GM12865 (cell line): ENCODE measurements around the gene RALGAPA1.
A peak's percentile ranks its signal among the peaks of the same experiment; 100 is the strongest.

Experiments used
- DNase-seq: peaks from one replicate; pipeline ENCODE4 v3.0.0; 2010; ENCODE audit warnings: low read depth
- H3K4me3 ChIP-seq: 2 replicates; pipeline ENCODE4 v1.5.1; 2011; ENCODE audit warnings: mild to moderate bottlenecking, low read depth, low read length, control low read depth
- CTCF ChIP-seq: IDR thresholded peaks from 2 replicates; pipeline ENCODE4 v1.5.1; 2011; ENCODE audit warnings: low read length, control low read depth, low read depth, inconsistent platforms; ENCODE audit not compliant: insufficient read depth; ENCODE audit errors: missing control alignments

Gene RALGAPA1

DNA sequence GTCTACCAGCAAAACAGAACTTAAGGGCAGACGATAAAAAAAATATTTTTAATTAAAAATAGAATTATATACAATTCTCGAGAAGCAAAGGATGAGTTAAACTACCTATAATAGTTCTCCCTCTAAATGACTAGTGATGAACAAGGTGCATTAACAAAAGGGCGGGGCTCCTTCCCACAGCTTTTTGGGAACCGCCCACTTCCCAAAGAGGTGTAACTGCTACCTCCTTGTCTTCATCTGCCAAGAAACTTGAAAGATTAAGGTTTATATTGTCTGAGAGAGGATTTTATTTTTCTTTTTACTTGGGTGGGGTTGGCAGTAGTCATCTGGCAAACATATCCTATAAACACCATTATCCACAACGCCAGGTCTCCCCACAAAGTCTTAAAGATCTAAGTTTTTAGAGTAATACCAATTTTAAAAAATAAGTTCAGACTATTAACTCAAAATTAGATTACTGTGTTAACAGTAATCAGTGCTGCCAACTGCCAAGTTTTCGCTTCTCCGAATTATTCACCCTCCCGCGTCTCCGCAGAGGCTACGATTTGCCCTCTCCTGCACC, 938 bp downstream of the RALGAPA1 start:
- peak; percentile 41 for DNase-seq
- TF ChIP-seq CTCF = no peak
- peak overlapping the region; percentile 79 for H3K4me3 ChIP-seq

GRCh38 chr14:35807131-35807961, 1.7 kb downstream of the RALGAPA1 start:
- TF ChIP-seq CTCF = no peak
- DNase-seq = no peak
- H3K4me3 ChIP-seq = peak overlapping the region; percentile 79

DNA sequence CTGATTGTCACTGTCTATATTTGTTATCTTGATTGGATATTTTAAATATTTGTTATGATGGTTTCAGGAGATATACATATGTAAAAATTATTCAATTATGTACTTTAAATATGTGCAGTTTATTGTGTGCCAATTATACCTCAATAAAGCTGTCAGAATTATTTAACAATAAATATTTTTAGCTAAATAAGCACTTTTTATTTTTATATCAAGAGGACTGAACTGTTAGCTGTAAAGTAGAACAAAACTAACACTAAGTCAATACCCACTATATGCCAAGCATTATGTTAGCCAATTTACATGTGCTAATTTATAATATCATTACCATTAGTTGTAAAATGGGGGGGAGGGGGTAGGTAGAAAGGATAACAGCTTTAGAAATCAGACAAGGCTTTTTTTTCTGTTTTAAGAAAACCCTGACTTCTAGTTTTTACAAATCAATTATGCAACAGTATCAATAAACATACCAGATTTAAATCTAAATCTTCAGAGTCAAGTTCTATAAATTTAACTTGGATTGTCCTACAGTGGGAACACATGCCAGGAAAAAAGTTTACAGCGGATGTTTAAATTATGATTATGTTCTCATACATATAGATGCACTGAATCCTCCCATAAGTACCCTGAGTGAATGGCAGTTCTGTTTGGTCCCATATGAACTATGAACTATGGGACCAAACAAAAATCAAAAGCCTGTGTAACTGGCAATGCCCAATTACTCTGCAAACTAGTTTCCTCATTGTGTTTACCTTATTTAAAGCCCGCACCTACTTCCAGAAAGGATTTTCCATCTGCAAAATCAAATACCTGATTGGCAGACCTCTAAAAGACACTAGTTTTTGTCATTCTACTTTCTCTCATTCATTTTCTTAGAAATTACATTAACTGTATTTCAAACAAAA, 2.8 kb downstream of the RALGAPA1 start:
- no peak overlapping the region for H3K4me3 ChIP-seq
- no peak for DNase-seq
- no peak for TF ChIP-seq CTCF

DNA sequence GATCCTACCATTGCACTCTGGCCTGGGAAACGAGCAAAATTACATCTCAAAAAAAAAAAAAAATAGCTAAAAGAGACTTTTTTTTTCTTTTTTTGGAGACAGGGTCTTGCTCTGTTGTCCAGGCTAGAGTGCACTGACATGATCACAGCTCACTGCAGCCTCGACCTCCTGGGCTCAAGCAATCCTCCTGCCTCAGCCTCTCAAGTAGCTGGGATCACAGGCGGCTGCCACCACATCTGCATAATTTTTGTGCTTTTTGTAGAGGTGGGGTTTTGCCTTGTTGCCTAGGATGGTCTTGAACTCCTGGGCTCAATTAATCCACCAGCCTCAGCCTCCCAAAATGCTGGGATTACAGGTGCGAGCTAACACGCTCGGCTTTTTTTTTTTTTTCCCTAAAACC, 11.3 kb downstream of the RALGAPA1 start:
- TF ChIP-seq CTCF = no peak
- DNase-seq = no peak
- no peak overlapping the region for H3K4me3 ChIP-seq

DNA sequence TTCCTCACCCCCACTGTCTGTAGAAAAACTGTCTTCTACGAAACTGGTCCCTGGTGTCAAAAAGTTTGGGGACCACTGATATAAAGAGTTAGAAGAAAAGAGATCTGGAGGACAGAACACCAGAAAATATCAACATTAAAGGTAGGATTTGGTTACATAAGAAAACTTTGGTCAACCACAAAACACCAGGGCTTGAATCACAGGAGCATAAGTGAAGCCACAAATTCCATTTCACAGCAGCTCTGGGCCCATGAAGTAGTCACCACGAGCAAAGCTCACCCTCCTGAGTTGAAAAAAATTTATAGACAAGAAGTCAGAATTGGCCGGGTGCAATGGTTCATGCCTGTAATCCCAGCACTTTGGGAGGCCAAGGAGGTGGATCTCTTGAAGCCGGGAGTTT, 19.4 kb downstream of the RALGAPA1 start:
- TF ChIP-seq CTCF = no peak
- no peak overlapping the region for H3K4me3 ChIP-seq
- DNase-seq = peak; percentile 5

DNA sequence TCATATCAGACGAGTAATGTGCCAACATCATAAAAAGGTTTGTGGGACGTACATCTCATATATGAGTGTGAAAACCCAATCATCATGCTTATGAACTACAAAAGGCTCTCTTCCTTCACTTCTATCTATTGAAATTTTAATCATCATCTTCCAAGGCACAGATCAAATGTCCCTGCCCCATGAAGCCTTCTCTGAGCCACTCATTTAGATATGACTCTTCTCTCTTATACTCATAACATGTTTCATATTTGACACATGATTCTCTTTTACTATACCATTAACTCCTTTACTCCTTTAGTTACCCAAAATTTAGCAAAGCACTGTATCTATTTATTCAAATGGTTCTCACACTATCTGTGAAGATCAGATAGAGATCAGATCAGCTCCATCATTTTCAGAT, 22.2 kb downstream of the RALGAPA1 start:
- no peak for TF ChIP-seq CTCF
- no peak for DNase-seq
- H3K4me3 ChIP-seq = no peak overlapping the region
